Caco-2 (cell line): ENCODE data around the gene CDK2. TPM values are rescaled to one million over a fixed set of nuclear protein-coding genes. Genes with fewer than 3 reads are reported as not detected.

Experiments used
- BruUV-seq: library from RNA; stranded (reverse); fragments of 400-500 nt; replicated peaks from 2 replicates; lab custom pipeline; 2021; lab: Mats Ljungman, UMichigan
- CTCF ChIA-PET: fragments of 300-600 bp; sonication (Branson Sonifier 250); formaldehyde crosslinking; loops from one replicate; lab custom pipeline; 2022; ENCODE audit warnings: antibody characterized with exemption; lab: Charles Lee
- POLR2A ChIA-PET: fragments of 300-600 bp; sonication (Branson Sonifier 250); formaldehyde crosslinking; loops from one replicate; lab custom pipeline; 2022; ENCODE audit warnings: antibody characterized with exemption; lab: Charles Lee
- DNase-seq, 2 experiments: peaks; one replicate each; pipeline versions ENCODE4 v3.0.0 to v3.0.0-alpha.2; 2020 to 2022
- H3K27me3 ChIP-seq: replicated peaks from 2 replicates; pipeline ENCODE4 v1.6.0; 2011; ENCODE audit warnings: low read length; ENCODE audit not compliant: control insufficient read depth, insufficient read depth
- H3K36me3 ChIP-seq: 2 replicates; pipeline ENCODE4 v1.5.1; 2011; ENCODE audit warnings: low read length; ENCODE audit not compliant: control insufficient read depth, insufficient read depth
- H3K4me1 ChIP-seq: fragments of 250-450 bp; sonication (Bioruptor Pico); 2 replicates; pipeline ENCODE4 v1.5.1; 2020; ENCODE audit warnings: mild to moderate bottlenecking
- H3K4me3 ChIP-seq: 2 replicates; pipeline ENCODE4 v1.5.1; 2011; ENCODE audit warnings: low read depth, mild to moderate bottlenecking, control low read depth, low read length
- H3K9me3 ChIP-seq: fragments of 250-450 bp; sonication (Bioruptor Pico); 2 replicates; pipeline ENCODE4 v1.5.1; 2020; ENCODE audit warnings: mild to moderate bottlenecking, moderate library complexity
- H3K27ac Mint-ChIP-seq: one replicate; pipeline ENCODE4 v1.8.0; 2022; ENCODE audit warnings: mixed read lengths; ENCODE audit not compliant: unreplicated experiment
- H3K27me3 Mint-ChIP-seq: one replicate; pipeline ENCODE4 v1.8.0; 2022; ENCODE audit warnings: mixed read lengths; ENCODE audit not compliant: insufficient read depth, unreplicated experiment
- H3K36me3 Mint-ChIP-seq: one replicate; pipeline ENCODE4 v1.8.0; 2022; ENCODE audit warnings: mild to moderate bottlenecking, mixed read lengths; ENCODE audit not compliant: insufficient read depth, unreplicated experiment
- H3K4me1 Mint-ChIP-seq: one replicate; pipeline ENCODE4 v1.8.0; 2022; ENCODE audit warnings: low read depth, mixed read lengths; ENCODE audit not compliant: unreplicated experiment
- H3K4me3 Mint-ChIP-seq: one replicate; pipeline ENCODE4 v1.8.0; 2022; ENCODE audit warnings: mild to moderate bottlenecking, moderate library complexity, mixed read lengths; ENCODE audit not compliant: unreplicated experiment
- H3K9me3 Mint-ChIP-seq: one replicate; pipeline ENCODE4 v1.8.0; 2022; ENCODE audit warnings: mixed read lengths; ENCODE audit not compliant: unreplicated experiment
- CTCF ChIP-seq, 2 experiments: fragments of 200-600 bp in 1 of 2; IDR thresholded peaks; 1 replicate in 1 of 2; 2 replicates in 1 of 2; pipeline versions ENCODE4 v1.5.1 to v1.8.0; 2011 to 2022; ENCODE audit warnings: antibody characterized with exemption in 1 of 2, control low read depth in 1 of 2, inconsistent platforms in 1 of 2, low read depth in 1 of 2, low read length in 1 of 2, mild to moderate bottlenecking in 1 of 2, moderate library complexity in 1 of 2; ENCODE audit not compliant: insufficient read depth in 1 of 2, severe bottlenecking in 1 of 2, unreplicated experiment in 1 of 2
- intact Hi-C: fragments of 100-400 bp; cut with micrococcal nuclease; formaldehyde crosslinking; loops from one replicate; pipeline ENCODE4 v1.10.0; 2022; ENCODE audit not compliant: unreplicated experiment
- total RNA-seq: library from RNA; stranded (reverse); gene quantifications from 2 replicates; pipeline ENCODE4 v1.2.3, GENCODE V29; 2022

Gene CDK2
- total RNA-seq, 1 experiment from 2014 or later, result 110 TPM

- intact Hi-C loops, result loop anchor here (2.0 to 5.0 kb wide), 2 partner anchors 41 to 95 kb away; no protein-coding TSS in a partner anchor
- H3K27me3 ChIP-seq, result no peaks in the 10 kb centered on the region
- no peaks in the 10 kb centered on the region for H3K27me3 Mint-ChIP-seq
- H3K9me3 Mint-ChIP-seq, result no peaks in the 10 kb centered on the region
- H3K9me3 ChIP-seq, result no peaks in the 10 kb centered on the region
- no peak for TF ChIP-seq CTCF (IDR thresholded peaks at IDR 0.05; ENCODE audit: insufficient read depth in 1 of 2, low read depth in 1 of 2, low read length in 1 of 2, severe bottlenecking in 1 of 2, unreplicated experiment in 1 of 2)
- no peaks in the 10 kb centered on the region for H3K36me3 ChIP-seq
- peak in 1 of 2 experiments; percentile 51 for DNase-seq
- H3K4me1 ChIP-seq, result peaks cover 33% of the 10 kb centered on the region
- CTCF ChIA-PET, result interaction anchor here (0.6 to 2.2 kb wide), 9 partner anchors 8 to 192 kb away, joined by 3 to 7 read pairs (median 3); partner anchors contain the start of genes ORMDL2 and RAB5B
- peak overlapping the region; percentile 90 for H3K4me3 Mint-ChIP-seq
- H3K36me3 Mint-ChIP-seq, result peaks cover 21% of the 10 kb centered on the region
- peaks cover 23% of the 10 kb centered on the region for H3K4me1 Mint-ChIP-seq
- POLR2A ChIA-PET, result interaction anchor here (0.6 to 1.0 kb wide), 4 partner anchors 42 to 103 kb away, joined by 3 to 5 read pairs (median 4); partner anchors contain the start of genes DNAJC14, RAB5B and SUOX
- no TSS peak for BruUV-seq
- H3K27ac Mint-ChIP-seq, result peak overlapping the region; percentile 49
- H3K4me3 ChIP-seq, result peak overlapping the region; percentile 80
Measured at GRCh38 chr12:55931780-55932550, 34.7 kb upstream of the CDK2 start.

DNA sequence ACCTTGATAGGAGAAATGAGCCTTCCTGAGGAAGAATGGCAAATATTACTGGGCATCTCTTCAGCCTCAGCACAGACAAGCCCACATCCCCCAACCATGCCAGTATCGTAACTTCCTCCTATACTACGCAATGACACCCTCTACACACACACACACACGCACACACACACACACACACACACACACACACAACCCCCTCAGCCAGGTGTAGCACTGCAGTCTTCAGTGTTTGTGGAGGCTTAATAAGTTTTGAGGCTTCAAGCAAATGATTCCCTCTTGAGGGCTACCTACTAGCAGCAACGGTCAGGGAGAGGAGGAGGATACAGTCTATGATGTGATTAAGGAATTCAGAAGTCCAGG is 34.1 kb upstream of the CDK2 start:
- no peak for DNase-seq
- H3K4me3 ChIP-seq, result peak overlapping the region; percentile 80
- Mint-ChIP-seq H3K9me3 (no peaks in the 10 kb centered on the region), H3K27ac (peak overlapping the region; percentile 20), H3K4me3 (peak overlapping the region; percentile 90), H3K36me3 (peaks cover 16% of the 10 kb centered on the region), H3K4me1 (peaks cover 23% of the 10 kb centered on the region), H3K27me3 (no peaks in the 10 kb centered on the region)
- ChIA-PET POLR2A (interaction anchor here (1.0 to 1.2 kb wide), 2 partner anchors 42 to 103 kb away, joined by 3 to 5 read pairs; partner anchors contain the start of genes DNAJC14 and RAB5B), CTCF (interaction anchor here (0.8 to 2.2 kb wide), 4 partner anchors 41 to 192 kb away, joined by 3 to 7 read pairs (median 6); partner anchors contain the start of genes ORMDL2 and RAB5B)
- H3K27me3 ChIP-seq, result no peaks in the 10 kb centered on the region
- peaks cover 33% of the 10 kb centered on the region for H3K4me1 ChIP-seq
- no peaks in the 10 kb centered on the region for H3K36me3 ChIP-seq
- BruUV-seq, result TSS peak; percentile 3
- TF ChIP-seq CTCF (IDR thresholded peaks at IDR 0.05; ENCODE audit: insufficient read depth in 1 of 2, low read depth in 1 of 2, low read length in 1 of 2, severe bottlenecking in 1 of 2, unreplicated experiment in 1 of 2), result no peak
- H3K9me3 ChIP-seq, result no peaks in the 10 kb centered on the region
- intact Hi-C loops, result loop anchor here (5.0 kb wide), 1 partner anchor 95 kb away; no protein-coding TSS in a partner anchor

- POLR2A ChIA-PET, result interaction anchor here (1.2 kb wide), 1 partner anchor 41 kb away, joined by 3 read pairs; the partner anchor contains the start of gene RAB5B
- H3K4me3 Mint-ChIP-seq, result no peak overlapping the region
- BruUV-seq, result no TSS peak
- H3K4me1 ChIP-seq, result peaks cover 33% of the 10 kb centered on the region
- TF ChIP-seq CTCF (IDR thresholded peaks at IDR 0.05; ENCODE audit: insufficient read depth in 1 of 2, low read depth in 1 of 2, low read length in 1 of 2, severe bottlenecking in 1 of 2, unreplicated experiment in 1 of 2), result no peak
- H3K9me3 ChIP-seq, result no peaks in the 10 kb centered on the region
- H3K27me3 ChIP-seq, result no peaks in the 10 kb centered on the region
- no peaks in the 10 kb centered on the region for H3K9me3 Mint-ChIP-seq
- no peak overlapping the region for H3K4me3 ChIP-seq
- no peaks in the 10 kb centered on the region for H3K27me3 Mint-ChIP-seq
- H3K36me3 Mint-ChIP-seq, result peaks cover 10% of the 10 kb centered on the region
- no peak for DNase-seq
- no peak overlapping the region for H3K27ac Mint-ChIP-seq
- H3K4me1 Mint-ChIP-seq, result peaks cover 18% of the 10 kb centered on the region
- no peaks in the 10 kb centered on the region for H3K36me3 ChIP-seq
- intact Hi-C loops, result loop anchor here (5.0 kb wide), 1 partner anchor 94 kb away; no protein-coding TSS in a partner anchor
- CTCF ChIA-PET, result no interaction called here
Measured at GRCh38 chr12:55933169-55933798, 33.3 kb upstream of the CDK2 start.
